ENCODE data around the gene RAP1GAP. TPM values are rescaled to one million over a fixed set of nuclear protein-coding genes. Genes with fewer than 3 reads are reported as not detected.
A peak's percentile ranks its signal among the peaks of the same experiment; 100 is the strongest.

RAP1GAP gene
- total RNA-seq, 1 donor from 2014 or later, result 2.6 TPM

DNA sequence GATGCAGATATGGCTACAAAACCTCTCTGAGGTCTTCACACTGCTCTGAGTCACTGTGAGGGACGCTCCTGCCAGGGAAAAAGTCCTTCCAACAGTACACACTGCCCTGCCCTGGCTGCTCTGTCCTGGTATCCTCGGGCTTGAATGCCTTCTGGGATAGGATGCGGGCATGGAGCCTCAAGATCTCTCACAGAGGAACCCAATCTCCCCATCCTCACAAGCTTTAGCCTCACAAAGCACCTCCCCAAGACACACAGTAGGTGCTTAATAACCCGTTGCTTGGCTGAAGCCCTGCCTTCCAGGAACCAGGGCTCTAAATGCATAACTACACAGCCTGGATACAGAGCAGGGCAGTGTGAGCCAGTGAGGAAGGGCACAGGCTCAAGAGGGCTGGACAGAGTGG lies 9.2 kb downstream of the RAP1GAP start:
- DNase-seq (ENCODE audit: low spot score), result no peak
- Histone ChIP-seq H3K4me3 (peak overlapping the region; percentile 53), H3F3A (ENCODE audit: low read depth) (peaks cover 7% of the 10 kb centered on the region), H3K36me3 (no peaks in the 10 kb centered on the region), H2AFZ (replicated peaks) (no peak overlapping the region), H3K4me2 (peak overlapping the region; percentile 95), H3K79me2 (ENCODE audit: low read depth) (no peaks in the 10 kb centered on the region), H3K27ac (no peak overlapping the region), H3K4me1 (no peaks in the 10 kb centered on the region), H3K27me3 (peaks cover 30% of the 10 kb centered on the region), H4K20me1 (ENCODE audit: low read depth) (peaks cover 18% of the 10 kb centered on the region), H3K9me3 (ENCODE audit: low read depth) (no peaks in the 10 kb centered on the region), H3K9ac (no peak overlapping the region)
- no peaks in the 10 kb centered on the region for H3K36me3 Mint-ChIP-seq
- peak overlapping the region; percentile 72 for H3K4me3 Mint-ChIP-seq
- no peak overlapping the region for H3K27ac Mint-ChIP-seq
- H3K4me1 Mint-ChIP-seq, result peaks cover 4% of the 10 kb centered on the region
- no peaks in the 10 kb centered on the region for H3K9me3 Mint-ChIP-seq
- no peak for TF ChIP-seq EZH2 (IDR thresholded peaks at IDR 0.05)
- TF ChIP-seq, protein P1, sequence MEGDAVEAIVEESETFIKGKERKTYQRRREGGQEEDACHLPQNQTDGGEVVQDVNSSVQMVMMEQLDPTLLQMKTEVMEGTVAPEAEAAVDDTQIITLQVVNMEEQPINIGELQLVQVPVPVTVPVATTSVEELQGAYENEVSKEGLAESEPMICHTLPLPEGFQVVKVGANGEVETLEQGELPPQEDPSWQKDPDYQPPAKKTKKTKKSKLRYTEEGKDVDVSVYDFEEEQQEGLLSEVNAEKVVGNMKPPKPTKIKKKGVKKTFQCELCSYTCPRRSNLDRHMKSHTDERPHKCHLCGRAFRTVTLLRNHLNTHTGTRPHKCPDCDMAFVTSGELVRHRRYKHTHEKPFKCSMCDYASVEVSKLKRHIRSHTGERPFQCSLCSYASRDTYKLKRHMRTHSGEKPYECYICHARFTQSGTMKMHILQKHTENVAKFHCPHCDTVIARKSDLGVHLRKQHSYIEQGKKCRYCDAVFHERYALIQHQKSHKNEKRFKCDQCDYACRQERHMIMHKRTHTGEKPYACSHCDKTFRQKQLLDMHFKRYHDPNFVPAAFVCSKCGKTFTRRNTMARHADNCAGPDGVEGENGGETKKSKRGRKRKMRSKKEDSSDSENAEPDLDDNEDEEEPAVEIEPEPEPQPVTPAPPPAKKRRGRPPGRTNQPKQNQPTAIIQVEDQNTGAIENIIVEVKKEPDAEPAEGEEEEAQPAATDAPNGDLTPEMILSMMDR (IDR thresholded peaks at IDR 0.05), result no peak
- TF ChIP-seq EZH2phosphoT487 (IDR thresholded peaks at IDR 0.05), result no peak
- peaks cover 26% of the 10 kb centered on the region for H3K27me3 Mint-ChIP-seq (ENCODE audit: insufficient read depth, low read depth)

DNA sequence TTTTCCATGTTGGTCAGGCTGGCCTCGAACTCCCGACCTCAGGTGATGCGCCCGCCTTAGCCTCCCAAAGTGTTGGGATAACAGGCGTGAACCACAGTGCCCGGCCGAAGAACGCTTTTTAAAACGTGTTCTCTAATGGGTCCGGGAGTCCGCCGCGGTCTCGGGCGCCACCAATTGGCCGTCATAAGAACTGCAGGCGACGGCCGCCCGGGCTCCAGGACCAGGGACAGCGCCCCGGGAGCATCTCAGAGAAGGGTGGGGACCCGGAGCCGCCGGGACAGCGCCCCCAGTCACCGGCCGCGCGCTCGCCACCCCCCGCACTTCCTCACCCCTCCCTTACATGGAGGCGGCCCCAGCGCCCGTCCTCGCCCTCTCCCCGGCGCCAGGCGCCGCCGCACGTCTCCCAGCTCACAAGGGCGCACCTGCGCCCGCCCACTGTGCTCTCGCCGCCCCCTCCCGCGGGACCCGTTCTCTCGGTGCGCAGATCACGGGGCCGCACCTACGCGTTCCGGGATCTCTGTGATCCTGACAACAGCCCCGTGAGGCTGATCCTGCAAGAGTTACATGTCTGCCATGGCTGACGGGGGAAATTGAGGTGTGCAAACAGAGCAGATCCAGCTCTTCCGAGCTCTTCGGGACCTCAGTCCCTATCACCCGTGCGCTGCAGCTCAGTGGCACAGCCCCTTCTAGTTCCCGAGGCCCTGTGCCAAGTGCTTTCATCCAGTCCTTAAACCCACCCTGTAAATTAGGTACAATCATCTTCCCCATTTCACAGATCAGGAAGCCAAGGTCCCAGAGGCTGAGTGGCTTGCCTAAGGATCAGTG lies 9.8 kb downstream of the RAP1GAP start:
- H3K27me3 Mint-ChIP-seq (ENCODE audit: insufficient read depth, low read depth), result peaks cover 26% of the 10 kb centered on the region
- peaks cover 4% of the 10 kb centered on the region for H3K4me1 Mint-ChIP-seq
- H3K36me3 Mint-ChIP-seq, result no peaks in the 10 kb centered on the region

DNA sequence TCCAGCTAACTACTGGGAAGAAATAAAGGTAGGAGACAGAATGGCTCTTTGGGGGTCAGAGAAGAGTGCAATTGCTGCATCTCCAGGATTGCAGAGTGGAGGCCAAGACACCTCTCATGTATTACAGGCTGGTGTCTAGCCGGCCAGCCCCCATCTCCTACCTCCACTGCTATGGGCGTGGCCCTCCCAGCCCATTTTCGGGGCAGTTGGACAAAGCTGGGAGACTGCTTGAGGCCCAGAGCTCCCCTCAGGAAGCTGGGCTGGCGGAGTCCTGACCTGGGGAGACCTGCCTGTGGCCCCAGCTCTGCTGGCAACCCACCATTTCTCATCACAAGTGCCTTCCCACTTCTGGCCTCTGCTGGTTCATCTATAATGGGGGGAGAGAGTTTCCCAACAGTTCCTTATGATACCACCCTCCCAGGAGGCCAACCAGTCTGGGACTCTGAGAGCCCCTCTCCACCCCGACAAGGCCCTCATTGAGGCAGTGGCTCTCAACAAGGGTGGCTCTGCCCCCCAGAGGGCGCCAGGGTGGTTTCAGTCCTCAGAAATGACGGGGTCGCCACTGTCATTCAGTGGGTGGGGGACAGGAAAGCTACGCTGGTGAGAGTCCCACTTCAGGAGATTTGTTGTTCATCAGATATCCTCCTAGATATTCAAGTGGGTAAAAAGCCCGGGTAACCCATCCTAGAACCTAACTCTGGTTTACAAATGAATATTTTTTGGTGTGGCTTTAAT lies 11.5 kb downstream of the RAP1GAP start:
- Mint-ChIP-seq H3K27ac (no peak overlapping the region), H3K27me3 (ENCODE audit: insufficient read depth, low read depth) (peaks cover 29% of the 10 kb centered on the region), H3K9me3 (no peaks in the 10 kb centered on the region), H3K4me1 (peaks cover 4% of the 10 kb centered on the region), H3K4me3 (no peak overlapping the region), H3K36me3 (no peaks in the 10 kb centered on the region)
- H3K79me2 ChIP-seq (ENCODE audit: low read depth), result no peaks in the 10 kb centered on the region
- H2AFZ ChIP-seq (replicated peaks), result no peak overlapping the region
- no peak overlapping the region for H3K27ac ChIP-seq
- peaks cover 41% of the 10 kb centered on the region for H3K27me3 ChIP-seq
- H3K4me3 ChIP-seq, result no peak overlapping the region
- no peaks in the 10 kb centered on the region for H3K9me3 ChIP-seq (ENCODE audit: low read depth)
- DNase-seq (ENCODE audit: low spot score), result peak; percentile 36
- no peaks in the 10 kb centered on the region for H3K36me3 ChIP-seq
- TF ChIP-seq EZH2phosphoT487 (IDR thresholded peaks at IDR 0.05) (no peak), EZH2 (IDR thresholded peaks at IDR 0.05) (no peak)
- TF ChIP-seq, protein P1 (IDR thresholded peaks at IDR 0.05), result no peak
- no peak overlapping the region for H3K9ac ChIP-seq
- peaks cover under 1% of the 10 kb centered on the region for H3K4me1 ChIP-seq
- H3F3A ChIP-seq (ENCODE audit: low read depth), result peaks cover 12% of the 10 kb centered on the region
- H3K4me2 ChIP-seq, result no peak overlapping the region
- peaks cover 20% of the 10 kb centered on the region for H4K20me1 ChIP-seq (ENCODE audit: low read depth)

More for the DNA sequence above, 9.8 kb downstream of the RAP1GAP start:
- Histone ChIP-seq H2AFZ (replicated peaks) (no peak overlapping the region), H3K79me2 (ENCODE audit: low read depth) (no peaks in the 10 kb centered on the region), H3K4me1 (no peaks in the 10 kb centered on the region), H3F3A (ENCODE audit: low read depth) (peaks cover 7% of the 10 kb centered on the region), H3K4me2 (peak overlapping the region; percentile 95), H3K9ac (no peak overlapping the region), H3K27me3 (peaks cover 30% of the 10 kb centered on the region), H3K9me3 (ENCODE audit: low read depth) (no peaks in the 10 kb centered on the region), H3K4me3 (peak overlapping the region; percentile 53), H3K27ac (no peak overlapping the region), H4K20me1 (ENCODE audit: low read depth) (peaks cover 18% of the 10 kb centered on the region), H3K36me3 (no peaks in the 10 kb centered on the region)
- Mint-ChIP-seq H3K4me3 (peak overlapping the region; percentile 72), H3K9me3 (no peaks in the 10 kb centered on the region), H3K27ac (no peak overlapping the region)
- peak; percentile 91 for DNase-seq (ENCODE audit: low spot score)
- TF ChIP-seq, protein P1 (IDR thresholded peaks at IDR 0.05), result peak; percentile 89
- TF ChIP-seq EZH2 (IDR thresholded peaks at IDR 0.05), result no peak
- peak; percentile 59 for TF ChIP-seq EZH2phosphoT487 (IDR thresholded peaks at IDR 0.05)
